GM23338 (cell line): ENCODE data around the gene DDX43. TPM values are rescaled to one million over a fixed set of nuclear protein-coding genes. Genes with fewer than 3 reads are reported as not detected.

Experiments used
- ATAC-seq: fragments of 200-7000 bp; cut with Tn5 transposase; 3 replicates; pipeline ENCODE4 v1.9.1; 2020
- DNase-seq: peaks from one replicate; pipeline ENCODE4 v3.0.0-alpha.2; 2015; ENCODE audit warnings: low spot score
- H2AFZ ChIP-seq: fragments of 200-600 bp; sonication (generic); 2 replicates; pipeline ENCODE4 v1.8.0; 2016; ENCODE audit warnings: antibody characterized with exemption, mild to moderate bottlenecking, moderate library complexity
- H3F3A ChIP-seq: fragments of 200-600 bp; sonication (generic); replicated peaks from 2 replicates; pipeline ENCODE4 v1.8.0; 2017; ENCODE audit warnings: antibody characterized with exemption, mixed run types, low read depth
- H3K27ac ChIP-seq: fragments of 200-600 bp; sonication (generic); 2 replicates; pipeline ENCODE4 v1.6.1; 2016; ENCODE audit warnings: low read depth
- H3K27me3 ChIP-seq: fragments of 200-600 bp; sonication (generic); 2 replicates; pipeline ENCODE4 v1.8.0; 2016; ENCODE audit warnings: mild to moderate bottlenecking, mixed run types, moderate library complexity; ENCODE audit not compliant: insufficient read depth
- H3K36me3 ChIP-seq: fragments of 200-600 bp; sonication (generic); 2 replicates; pipeline ENCODE4 v1.8.0; 2016; ENCODE audit warnings: mild to moderate bottlenecking; ENCODE audit not compliant: insufficient read depth
- H3K4me1 ChIP-seq: fragments of 200-600 bp; sonication (generic); 2 replicates; pipeline ENCODE4 v1.8.0; 2016; ENCODE audit warnings: mild to moderate bottlenecking, moderate library complexity; ENCODE audit not compliant: insufficient read depth
- H3K4me2 ChIP-seq: fragments of 200-600 bp; sonication (generic); 2 replicates; pipeline ENCODE4 v1.7.1; 2017; ENCODE audit warnings: mixed run types
- H3K4me3 ChIP-seq: fragments of 200-600 bp; sonication (generic); 2 replicates; pipeline ENCODE4 v1.6.1; 2016; ENCODE audit warnings: mixed run types
- H3K79me2 ChIP-seq: fragments of 200-600 bp; sonication (generic); replicated peaks from 2 replicates; pipeline ENCODE4 v1.8.0; 2017; ENCODE audit warnings: mild to moderate bottlenecking; ENCODE audit not compliant: insufficient read depth
- H3K9me2 ChIP-seq: fragments of 200-600 bp; sonication (generic); 2 replicates; pipeline ENCODE4 v1.8.0; 2017; ENCODE audit not compliant: insufficient read depth
- H4K20me1 ChIP-seq: fragments of 200-600 bp; sonication (generic); replicated peaks from 2 replicates; pipeline ENCODE4 v1.8.0; 2017; ENCODE audit warnings: mild to moderate bottlenecking; ENCODE audit not compliant: insufficient read depth
- H3K27ac Mint-ChIP-seq: 2 replicates; pipeline ENCODE4 v1.8.0; 2020; ENCODE audit warnings: inconsistent platforms, mild to moderate bottlenecking, moderate library complexity, mixed read lengths
- H3K27me3 Mint-ChIP-seq: 3 replicates; pipeline ENCODE4 v1.8.0; 2022; ENCODE audit warnings: low read depth, mild to moderate bottlenecking, moderate library complexity, mixed read lengths, inconsistent platforms; ENCODE audit not compliant: insufficient read depth, poor library complexity
- H3K36me3 Mint-ChIP-seq: 3 replicates; pipeline ENCODE4 v1.8.0; 2021; ENCODE audit warnings: low read depth, mild to moderate bottlenecking, inconsistent platforms, moderate library complexity, mixed read lengths
- H3K4me1 Mint-ChIP-seq: 3 replicates; pipeline ENCODE4 v1.8.0; 2020; ENCODE audit warnings: mild to moderate bottlenecking, inconsistent platforms, mixed read lengths
- H3K4me3 Mint-ChIP-seq: 3 replicates; pipeline ENCODE4 v1.8.0; 2021; ENCODE audit warnings: moderate library complexity, mild to moderate bottlenecking, inconsistent platforms, mixed read lengths
- H3K9me3 Mint-ChIP-seq: 3 replicates; pipeline ENCODE4 v1.8.0; 2020; ENCODE audit warnings: moderate library complexity, mild to moderate bottlenecking, inconsistent platforms, mixed read lengths
- ETS1 ChIP-seq: IDR thresholded peaks from 2 replicates; pipeline ENCODE4 v1.6.1; 2016; ENCODE audit warnings: antibody characterized with exemption
- EZH2 ChIP-seq: fragments of 200-600 bp; sonication (generic); IDR thresholded peaks from one replicate; pipeline ENCODE4 v1.8.0; 2017; ENCODE audit warnings: antibody characterized with exemption, mild to moderate bottlenecking, low read depth; ENCODE audit not compliant: unreplicated experiment
- NANOG ChIP-seq: IDR thresholded peaks from 2 replicates; pipeline ENCODE4 v1.6.1; 2016; ENCODE audit warnings: antibody characterized with exemption, borderline replicate concordance
- STAT1 ChIP-seq: IDR thresholded peaks from one replicate; pipeline ENCODE4 v1.6.1; 2016; ENCODE audit warnings: antibody characterized with exemption; ENCODE audit not compliant: unreplicated experiment
- ZNF462 ChIP-seq: fragments of 250-450 bp; sonication (Bioruptor Pico); IDR thresholded peaks from 2 replicates; pipeline ENCODE4 v1.5.0; 2020; ENCODE audit warnings: mild to moderate bottlenecking, moderate library complexity
- long read RNA-seq: library from polyadenylated mRNA; unstranded; transcript quantifications from one replicate; pipeline ENCODE4 v2.0.0, GENCODE V29; 2020; ENCODE audit not compliant: unreplicated experiment
- polyA plus RNA-seq: library from polyadenylated mRNA; unstranded; fragments of >200 nt; fragmentation: Nextera tagmentation; extraction: Ambion mirVana; gene quantifications from 2 replicates; pipeline ENCODE4 v1.2.1, GENCODE V29; 2016
- total RNA-seq: library from RNA; depleted of rRNA; stranded (reverse); fragments of >200 nt; shearing (Covaris generic); gene quantifications from 2 replicates; pipeline ENCODE4 v1.2.3, GENCODE V29; 2014; rRNA removed

The DDX43 gene
- 0.35 and 0.49 TPM in 2 replicates for total RNA-seq
- polyA plus RNA-seq, result 0.47 and 0.60 TPM in 2 replicates
- long read RNA-seq, result 0 reads

- Histone ChIP-seq H3K4me3 (no peak within 1 kb of the TSS), H3K27me3 (peaks cover 4% of the 10 kb centered on the region; the same call in 1 of the 2 replicates), H3K27ac (no peak within 1 kb of the TSS), H3K4me1 (peaks cover 11% of the 10 kb centered on the region), H3K9me2 (no peaks in the 10 kb centered on the region), H3K79me2 (no peaks in the 10 kb centered on the region), H2AFZ (no peak within 1 kb of the TSS; the same call in none of the 2 replicates), H3K36me3 (no peaks in the 10 kb centered on the region), H3K4me2 (no peak within 1 kb of the TSS), H4K20me1 (no peaks in the 10 kb centered on the region), H3F3A (0 out of 2 replicates have a peak, but pooled peaks cover 9% of the 10 kb centered on the region)
- H3K4me3 Mint-ChIP-seq, result no peak within 1 kb of the TSS
- H3K9me3 Mint-ChIP-seq, result peaks cover 2% of the 10 kb centered on the region; the same call in 1 of the 3 replicates
- TF ChIP-seq ETS1 (no peak), NANOG (no peak), STAT1 (no peak), EZH2 (no peak), ZNF462 (CRISPR knock-in tag) (no peak)
- peaks cover 4% of the 10 kb centered on the region; the same call in 1 of the 3 replicates for H3K36me3 Mint-ChIP-seq
- H3K27me3 Mint-ChIP-seq, result peaks cover 4% of the 10 kb centered on the region
- H3K4me1 Mint-ChIP-seq, result peaks cover 9% of the 10 kb centered on the region; the same call in 2 of the 3 replicates
- ATAC-seq (peak; percentile 72), DNase-seq (peak; percentile 77)
- H3K27ac Mint-ChIP-seq, result no peak within 1 kb of the TSS
Observed at GRCh38 chr6:73394577-73395354, at the start of gene DDX43. Gene DDX43 (plus strand): TSS chr6:73394828. CDS start chr6:73394906, 78 bp downstream.
